HG03108 (cell line): Measurements from ENCODE around the gene ATRNL1.

ENCODE experiments used
- ATAC-seq: cut with Tn5 transposase; IDR thresholded peaks from one replicate; pipeline ENCODE4 v1.9.1; 2021; ENCODE audit warnings: moderate library complexity; ENCODE audit not compliant: unreplicated experiment

ATRNL1 gene

GRCh38 chr10:115580239-115580638 is 487.1 kb downstream of the ATRNL1 start:
- ATAC-seq: no peak

- ATAC-seq: no peak
Measured at GRCh38 chr10:115593060-115593459, 499.9 kb downstream of the ATRNL1 start.

- ATAC-seq: no peak
Measured at GRCh38 chr10:115604627-115605026, 511.5 kb downstream of the ATRNL1 start.

GRCh38 chr10:115606086-115606485 is 512.9 kb downstream of the ATRNL1 start:
- ATAC-seq: no peak

GRCh38 chr10:115606741-115607140 is 513.6 kb downstream of the ATRNL1 start:
- ATAC-seq: no peak

GRCh38 chr10:115624448-115624847 is 531.3 kb downstream of the ATRNL1 start:
- no peak for ATAC-seq

- ATAC-seq: no peak
Measured at GRCh38 chr10:115628616-115629015, 535.5 kb downstream of the ATRNL1 start.

- no peak for ATAC-seq
Measured at GRCh38 chr10:115638246-115638645, 545.1 kb downstream of the ATRNL1 start.

GRCh38 chr10:115649217-115649616 is 556.1 kb downstream of the ATRNL1 start:
- no peak for ATAC-seq

GRCh38 chr10:115653473-115653872 is 560.3 kb downstream of the ATRNL1 start:
- no peak for ATAC-seq

GRCh38 chr10:115654961-115655360 is 561.8 kb downstream of the ATRNL1 start:
- ATAC-seq: no peak

GRCh38 chr10:115657161-115657860 is 564.1 kb downstream of the ATRNL1 start:
- no peak for ATAC-seq

GRCh38 chr10:115659616-115660015 is 566.5 kb downstream of the ATRNL1 start:
- ATAC-seq: no peak

- ATAC-seq: no peak
Measured at GRCh38 chr10:115660391-115660790, 567.2 kb downstream of the ATRNL1 start.

GRCh38 chr10:115662422-115662821 is 569.3 kb downstream of the ATRNL1 start:
- ATAC-seq: no peak

GRCh38 chr10:115665549-115665948 is 572.4 kb downstream of the ATRNL1 start:
- no peak for ATAC-seq

- ATAC-seq: no peak
Measured at GRCh38 chr10:115674496-115674895, 581.3 kb downstream of the ATRNL1 start.

GRCh38 chr10:115696747-115697146 is 603.6 kb downstream of the ATRNL1 start:
- no peak for ATAC-seq

GRCh38 chr10:115706026-115706425 is 612.9 kb downstream of the ATRNL1 start:
- no peak for ATAC-seq

- ATAC-seq: no peak
Measured at GRCh38 chr10:115706488-115707076, 613.4 kb downstream of the ATRNL1 start.

- no peak for ATAC-seq
Measured at GRCh38 chr10:115710136-115710535, 617.0 kb downstream of the ATRNL1 start.

- no peak for ATAC-seq
Measured at GRCh38 chr10:115711306-115711705, 618.1 kb downstream of the ATRNL1 start.

- ATAC-seq: no peak
Measured at GRCh38 chr10:115720121-115720520, 627.0 kb downstream of the ATRNL1 start.
